ENCODE data around the gene COMMD7. TPM values are rescaled to one million over a fixed set of nuclear protein-coding genes. Genes with fewer than 3 reads are reported as not detected.

COMMD7 gene
- total and polyA plus RNA-seq, 12 donors = 16.4 to 58.6 (median 40.4) TPM

- no peaks in the 10 kb centered on the region for H3K27me3 ChIP-seq
- no peaks in the 10 kb centered on the region for H3K36me3 ChIP-seq (replicated peaks in 1 of 2)
- H3K27ac ChIP-seq = no peak overlapping the region
- no peak for TF ChIP-seq POLR2A (IDR thresholded peaks at IDR 0.05)
- TF ChIP-seq, protein P1, sequence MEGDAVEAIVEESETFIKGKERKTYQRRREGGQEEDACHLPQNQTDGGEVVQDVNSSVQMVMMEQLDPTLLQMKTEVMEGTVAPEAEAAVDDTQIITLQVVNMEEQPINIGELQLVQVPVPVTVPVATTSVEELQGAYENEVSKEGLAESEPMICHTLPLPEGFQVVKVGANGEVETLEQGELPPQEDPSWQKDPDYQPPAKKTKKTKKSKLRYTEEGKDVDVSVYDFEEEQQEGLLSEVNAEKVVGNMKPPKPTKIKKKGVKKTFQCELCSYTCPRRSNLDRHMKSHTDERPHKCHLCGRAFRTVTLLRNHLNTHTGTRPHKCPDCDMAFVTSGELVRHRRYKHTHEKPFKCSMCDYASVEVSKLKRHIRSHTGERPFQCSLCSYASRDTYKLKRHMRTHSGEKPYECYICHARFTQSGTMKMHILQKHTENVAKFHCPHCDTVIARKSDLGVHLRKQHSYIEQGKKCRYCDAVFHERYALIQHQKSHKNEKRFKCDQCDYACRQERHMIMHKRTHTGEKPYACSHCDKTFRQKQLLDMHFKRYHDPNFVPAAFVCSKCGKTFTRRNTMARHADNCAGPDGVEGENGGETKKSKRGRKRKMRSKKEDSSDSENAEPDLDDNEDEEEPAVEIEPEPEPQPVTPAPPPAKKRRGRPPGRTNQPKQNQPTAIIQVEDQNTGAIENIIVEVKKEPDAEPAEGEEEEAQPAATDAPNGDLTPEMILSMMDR (IDR thresholded peaks at IDR 0.05) = no peak
- H3K4me1 ChIP-seq (replicated peaks in 1 of 2) = peaks cover 0 to 10% of the 10 kb centered on the region in 2 donors
- no peaks in the 10 kb centered on the region for H3K9me3 ChIP-seq (replicated peaks in 1 of 3)
- WGBS, 4 donors = 45 to 61% (median 59%) methylated on average over 13 to 17 of the region's 17 CpGs
- intact Hi-C loops (cut with DNase I) = no loop called here
- peak in 1 of 7 donors; percentile 30 for DNase-seq
- no peak overlapping the region for H3K4me3 ChIP-seq
Measured at GRCh38 chr20:32685541-32686529, 57.4 kb downstream of the COMMD7 start.

- TF ChIP-seq, protein P1 (IDR thresholded peaks at IDR 0.05) = no peak
- TF ChIP-seq POLR2A (IDR thresholded peaks at IDR 0.05) = no peak
- 75 to 84% (median 83%) methylated on average over 11 of the region's 11 CpGs for WGBS, 4 donors
- intact Hi-C loops (cut with DNase I) = no loop called here
Measured at GRCh38 chr20:32682508-32682987, 60.7 kb downstream of the COMMD7 start.

DNA sequence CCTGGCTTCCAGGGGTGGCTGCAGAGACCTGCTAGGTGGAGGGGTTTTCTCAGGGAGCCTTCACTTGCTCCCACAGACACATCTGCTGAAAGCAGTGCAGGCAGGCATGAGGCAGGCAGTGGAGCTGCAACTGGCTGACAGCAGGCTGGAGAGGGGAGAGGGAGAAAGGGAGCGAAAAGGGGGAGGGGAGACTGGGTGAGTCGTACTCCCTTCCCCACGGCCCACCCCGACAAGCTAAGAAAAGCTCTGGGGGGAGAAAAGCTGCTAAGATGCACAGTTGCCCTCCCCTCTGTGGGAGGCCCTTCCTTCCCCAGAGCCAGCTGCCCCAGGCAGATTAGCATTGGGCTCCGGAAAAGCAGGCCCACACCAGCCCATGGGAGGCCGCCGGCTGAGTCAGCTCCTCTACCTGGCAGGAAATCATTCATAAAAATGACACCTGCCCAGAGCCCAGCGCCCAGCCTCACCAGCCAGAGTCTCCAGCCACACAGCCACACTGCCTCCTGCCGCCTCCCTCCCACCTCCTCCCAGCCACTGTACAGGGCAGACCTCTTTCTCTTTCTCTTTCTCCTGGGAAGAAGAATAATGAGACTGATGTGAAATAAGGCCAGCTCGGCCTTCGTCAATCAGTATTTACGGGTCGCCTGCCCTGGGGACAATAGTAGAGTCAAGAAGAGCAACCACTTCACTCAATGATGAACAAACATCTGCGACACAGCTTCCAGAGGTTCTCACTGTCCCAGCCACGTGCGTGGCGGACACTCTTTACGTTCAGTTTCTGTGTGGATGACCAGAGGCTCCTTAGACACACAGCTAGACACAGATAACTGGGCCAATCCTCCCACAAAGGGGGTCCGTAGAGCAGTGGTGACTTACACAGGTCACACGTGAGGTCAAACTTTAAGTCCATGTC, 61.8 kb downstream of the COMMD7 start:
- Histone ChIP-seq H3K9me3 (replicated peaks in 1 of 3) (no peaks in the 10 kb centered on the region), H3K4me3 (no peak overlapping the region), H3K36me3 (replicated peaks in 1 of 2) (no peaks in the 10 kb centered on the region), H3K4me1 (replicated peaks in 1 of 2) (peaks cover 0 to 10% of the 10 kb centered on the region in 2 donors), H3K27me3 (no peaks in the 10 kb centered on the region), H3K27ac (peak overlapping the region in 1 of 5 donors; percentile 9)
- no peak for TF ChIP-seq POLR2A (IDR thresholded peaks at IDR 0.05)
- TF ChIP-seq, protein P1 (IDR thresholded peaks at IDR 0.05) = no peak
- peak in 4 of 7 donors; percentile 19 to 66 (median 28) for DNase-seq
- 41 to 55% (median 44%) methylated on average over 8 to 20 of the region's 20 CpGs for WGBS, 4 donors
- intact Hi-C loops (cut with DNase I) = no loop called here

More at GRCh38 chr20:32682508-32682987, 60.7 kb downstream of the COMMD7 start:
- Histone ChIP-seq H3K4me1 (replicated peaks in 1 of 2) (peaks cover 0 to 10% of the 10 kb centered on the region in 2 donors), H3K27me3 (no peaks in the 10 kb centered on the region), H3K27ac (no peak overlapping the region), H3K4me3 (no peak overlapping the region), H3K36me3 (replicated peaks in 1 of 2) (no peaks in the 10 kb centered on the region), H3K9me3 (replicated peaks in 1 of 3) (no peaks in the 10 kb centered on the region)
- DNase-seq = no peak
